ENCODE data around the gene ZNF782. TPM values are rescaled to one million over a fixed set of nuclear protein-coding genes. Genes with fewer than 3 reads are reported as not detected.
"Not testable (repeated sequence)": the region's sequence is repeated elsewhere in the genome, so short reads cannot be mapped to it uniquely, and the experiment has no call there.

ZNF782 gene
- total RNA-seq, 1 donor from 2014 or later: 2.9 TPM

- DNase-seq (ENCODE audit: low read depth, low spot score): no peak
Measured at GRCh38 chr9:96854651-96855273, 448 bp upstream of the ZNF782 start.

- DNase-seq (ENCODE audit: low read depth, low spot score): no peak
Measured at GRCh38 chr9:96852676-96853075, 1.6 kb downstream of the ZNF782 start.

DNA sequence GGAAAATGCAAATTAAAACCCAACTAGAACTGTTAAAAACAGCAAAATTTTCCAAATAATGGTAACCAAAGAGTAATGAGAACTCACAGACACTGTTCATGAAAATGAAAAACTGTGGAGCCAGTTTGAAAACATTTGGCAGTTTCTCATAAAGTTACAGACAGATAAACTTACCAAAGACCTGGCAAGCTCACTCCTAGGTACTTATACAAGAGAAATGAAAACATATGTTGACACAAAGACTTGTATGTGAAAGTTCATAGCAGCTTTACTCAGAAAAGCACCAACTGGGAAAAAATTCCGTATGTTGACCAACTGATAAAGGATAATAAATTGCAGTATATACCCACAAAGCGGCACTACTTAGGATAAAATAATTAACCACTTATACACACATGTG lies 10.3 kb downstream of the ZNF782 start:
- DNase-seq (ENCODE audit: low read depth, low spot score): no peak

- DNase-seq (ENCODE audit: low read depth, low spot score): no peak
Measured at GRCh38 chr9:96818533-96818932, 35.8 kb downstream of the ZNF782 start.

DNA sequence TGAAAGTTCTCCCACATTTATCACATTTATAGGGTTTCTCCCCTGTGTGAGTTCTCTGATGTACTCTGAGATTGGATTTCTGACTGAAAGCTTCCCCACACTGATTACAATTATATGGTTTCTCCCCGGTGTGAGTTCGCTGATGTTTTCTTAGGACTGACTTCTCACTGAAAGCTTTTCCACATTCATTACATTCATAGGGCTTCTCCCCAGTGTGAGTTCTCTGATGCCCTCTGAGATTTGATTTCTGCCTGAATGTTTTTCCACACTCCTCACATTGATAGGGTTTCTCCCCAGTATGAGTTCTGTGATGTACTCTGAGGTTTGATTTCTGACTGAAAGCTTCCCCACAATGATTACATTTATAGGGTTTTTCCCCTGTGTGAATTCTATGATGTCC lies 36.3 kb downstream of the ZNF782 start:
- DNase-seq (ENCODE audit: low read depth, low spot score): no peak

DNA sequence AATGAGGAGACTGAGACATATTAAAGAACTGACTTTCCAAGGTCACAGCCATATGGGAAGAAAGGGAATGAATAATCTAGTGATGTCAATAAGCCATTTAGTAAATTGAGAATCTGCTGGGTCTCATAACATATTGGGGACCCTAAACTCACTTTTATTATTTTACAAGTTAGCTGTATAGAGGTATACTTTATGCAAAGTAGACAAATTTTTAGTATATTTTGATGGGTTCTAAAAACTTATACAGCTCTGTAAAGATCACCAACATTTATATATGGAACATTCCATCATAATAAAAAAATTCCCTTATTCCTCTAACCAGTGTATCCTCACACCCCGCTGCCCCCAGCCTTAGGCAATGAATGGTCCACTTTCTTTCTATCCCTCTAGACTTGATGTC lies 40.7 kb downstream of the ZNF782 start:
- no peak for DNase-seq (ENCODE audit: low read depth, low spot score)

DNA sequence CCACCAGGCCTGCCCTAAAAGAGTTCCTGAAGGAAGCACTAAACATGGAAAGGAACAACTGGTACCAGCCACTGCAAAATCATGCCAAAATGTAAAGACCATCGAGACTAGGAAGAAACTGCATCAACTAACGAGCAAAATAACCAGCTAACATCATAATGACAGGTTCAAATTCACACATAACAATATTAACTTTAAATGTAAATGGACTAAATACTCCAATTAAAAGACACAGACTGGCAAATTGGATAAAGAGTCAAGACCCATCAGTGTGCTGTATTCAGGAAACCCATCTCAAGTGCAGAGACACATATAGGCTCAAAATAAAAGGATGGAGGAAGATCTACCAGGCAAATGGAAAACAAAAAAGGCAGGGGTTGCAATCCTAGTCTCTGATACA lies 55.4 kb downstream of the ZNF782 start:
- DNase-seq (ENCODE audit: low read depth, low spot score): not testable (repeated sequence)

GRCh38 chr9:96784021-96784420 lies 70.3 kb downstream of the ZNF782 start:
- no peak for DNase-seq (ENCODE audit: low read depth, low spot score)

DNA sequence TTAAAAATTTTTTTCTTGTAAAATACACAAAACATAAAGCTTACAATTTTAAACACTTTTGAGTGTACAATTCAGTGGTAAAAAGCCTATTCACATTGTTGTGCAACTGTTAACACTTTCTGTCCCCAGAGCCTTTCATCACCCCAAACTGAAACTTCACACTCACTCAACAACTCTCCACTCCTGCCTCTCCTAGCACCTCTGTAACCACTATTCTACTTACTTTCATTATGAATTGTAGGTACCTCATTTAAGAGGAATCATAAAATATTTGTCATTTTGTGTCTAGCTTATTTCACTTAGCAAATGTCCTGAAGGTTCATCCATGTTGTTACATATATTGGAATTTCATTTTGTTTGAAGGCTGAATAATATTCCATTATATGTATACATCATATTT lies 72.1 kb downstream of the ZNF782 start:
- DNase-seq (ENCODE audit: low read depth, low spot score): no peak

GRCh38 chr9:96781552-96781951 lies 72.8 kb downstream of the ZNF782 start:
- no peak for DNase-seq (ENCODE audit: low read depth, low spot score)

DNA sequence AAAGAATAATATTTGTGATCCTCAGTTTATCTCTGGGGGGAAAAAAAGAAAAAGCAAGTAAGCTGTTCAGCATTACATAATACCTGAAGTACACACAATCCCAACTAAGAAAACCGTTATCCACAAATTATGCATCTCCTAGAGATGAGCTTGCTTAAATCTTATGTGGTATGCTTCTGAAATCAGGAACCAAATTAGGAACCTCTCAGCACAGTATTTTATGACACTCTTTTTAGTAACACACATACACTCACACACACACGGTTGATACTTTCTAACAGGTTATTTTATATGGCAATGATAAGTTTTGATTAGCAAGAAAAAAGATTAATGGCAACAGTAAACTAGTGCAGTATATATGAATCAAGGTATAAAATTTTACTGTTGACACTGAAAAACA lies 75.2 kb downstream of the ZNF782 start:
- no peak for DNase-seq (ENCODE audit: low read depth, low spot score)

DNA sequence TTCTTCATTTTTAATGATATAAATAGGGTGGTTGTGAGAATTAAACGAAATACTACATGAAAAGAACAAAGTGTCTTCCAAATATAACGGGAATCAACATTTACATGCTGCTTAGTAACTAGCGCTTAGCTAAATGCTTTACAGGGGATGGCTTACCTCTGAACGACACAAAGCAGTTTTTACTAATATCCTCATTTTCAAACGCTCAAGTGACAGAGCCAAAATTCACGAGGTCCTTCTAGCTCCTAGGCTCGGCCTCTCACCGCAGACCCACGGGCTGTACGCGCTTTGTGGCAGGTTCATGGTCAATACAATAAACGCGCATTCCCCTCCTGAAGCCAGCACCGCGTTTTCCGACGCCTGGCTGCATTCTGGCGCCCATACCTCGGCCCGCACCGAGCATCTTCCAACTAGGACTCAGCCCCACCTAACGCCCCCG lies 76.9 kb downstream of the ZNF782 start:
- DNase-seq (ENCODE audit: low read depth, low spot score): no peak

DNA sequence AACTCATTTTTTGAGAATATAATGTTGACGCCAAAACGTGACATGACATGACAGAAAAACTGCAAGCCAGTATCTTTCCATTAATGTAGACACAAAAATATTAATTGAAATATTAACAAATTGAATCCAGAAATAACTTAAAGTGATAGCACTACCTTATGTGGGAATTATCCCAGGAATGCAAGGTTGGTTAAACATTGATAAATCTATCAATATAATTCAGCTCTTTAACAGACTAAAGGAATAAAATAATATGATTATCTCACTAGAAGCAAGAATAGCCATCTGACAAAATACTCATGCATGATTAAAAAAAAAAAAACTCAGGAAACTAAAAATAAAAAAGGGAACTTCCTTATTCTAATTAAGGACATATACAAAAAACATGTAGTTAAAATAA lies 83.2 kb downstream of the ZNF782 start:
- no peak for DNase-seq (ENCODE audit: low read depth, low spot score)

DNA sequence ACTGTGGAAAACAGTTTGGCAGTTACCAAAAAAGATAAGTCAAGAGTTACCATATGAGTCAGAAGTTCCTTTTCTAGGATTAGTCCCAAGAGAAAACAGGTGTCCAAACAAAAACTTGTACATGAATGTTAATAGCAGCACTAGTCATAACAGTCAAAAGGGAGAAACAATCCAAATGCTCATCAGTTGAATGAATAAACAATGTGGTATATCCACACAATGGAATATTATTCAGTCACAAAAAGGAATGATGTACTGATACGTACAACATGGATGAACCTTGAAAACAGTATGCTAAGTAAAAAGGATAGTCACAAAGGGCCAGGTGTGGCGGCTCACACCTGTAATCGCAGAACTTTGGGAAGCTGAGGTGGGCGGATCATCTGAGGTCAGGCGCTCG lies 84.3 kb downstream of the ZNF782 start:
- DNase-seq (ENCODE audit: low read depth, low spot score): no peak

Other genes with a start within 250 kb of the ZNF782 start
- 0.53 and 3.3 TPM in 2 replicates for gene CDC14B, start 234.7 kb downstream of the ZNF782 start, total RNA-seq
- gene PRXL2C, start 199.2 kb downstream of the ZNF782 start, total RNA-seq: 22.9 and 25.1 TPM in 2 replicates
- 10.6 and 18.8 TPM in 2 replicates for gene ZNF510, start 76.4 kb downstream of the ZNF782 start, total RNA-seq
- not detected in 2 replicates for gene NUTM2G, start 74.3 kb upstream of the ZNF782 start, total RNA-seq
- 1.1 TPM in 2 replicates for gene CTSV, start 184.6 kb upstream of the ZNF782 start, total RNA-seq

Data from pulmonary artery endothelial cell (primary cell).